GM12872 (cell line): ENCODE results near the gene LSP1.

Experiments used
- TF ChIP-seq, protein P1 (sequence below): IDR thresholded peaks from 3 replicates; pipeline ENCODE4 v1.5.1; 2011; ENCODE audit warnings: low read depth, mild to moderate bottlenecking, low read length, moderate library complexity; ENCODE audit not compliant: insufficient read depth

LSP1 gene

DNA sequence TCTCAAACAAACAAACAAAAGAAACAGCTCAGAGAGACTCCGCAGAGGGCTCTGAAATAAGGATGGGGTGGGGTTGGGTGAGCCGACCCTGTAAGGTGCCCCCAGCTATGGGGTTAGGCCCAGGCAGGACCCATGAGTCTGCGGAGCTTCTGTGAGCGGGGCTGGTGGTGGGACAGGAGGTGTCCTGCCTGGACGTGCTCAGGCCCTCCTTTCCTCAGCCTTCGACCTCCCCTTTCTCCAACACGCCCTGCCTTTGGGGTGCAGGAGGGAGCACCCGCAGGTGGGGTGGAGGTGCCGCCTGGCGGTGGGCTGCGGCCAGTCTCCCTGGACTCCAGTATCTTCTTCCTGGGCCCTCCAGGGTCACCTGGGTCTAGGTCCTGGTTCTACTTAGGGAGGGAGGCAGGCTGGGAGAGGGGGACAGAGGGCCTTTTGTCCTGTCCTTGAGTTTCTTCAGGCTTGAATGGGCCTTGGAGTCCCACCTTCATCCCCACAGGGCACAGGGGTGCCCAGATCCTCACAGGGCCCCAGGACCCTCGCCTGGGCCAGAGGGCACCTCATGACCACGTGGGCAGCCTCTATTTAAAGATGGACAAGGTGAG, 26.6 kb downstream of the LSP1 start:
- TF ChIP-seq, protein P1, sequence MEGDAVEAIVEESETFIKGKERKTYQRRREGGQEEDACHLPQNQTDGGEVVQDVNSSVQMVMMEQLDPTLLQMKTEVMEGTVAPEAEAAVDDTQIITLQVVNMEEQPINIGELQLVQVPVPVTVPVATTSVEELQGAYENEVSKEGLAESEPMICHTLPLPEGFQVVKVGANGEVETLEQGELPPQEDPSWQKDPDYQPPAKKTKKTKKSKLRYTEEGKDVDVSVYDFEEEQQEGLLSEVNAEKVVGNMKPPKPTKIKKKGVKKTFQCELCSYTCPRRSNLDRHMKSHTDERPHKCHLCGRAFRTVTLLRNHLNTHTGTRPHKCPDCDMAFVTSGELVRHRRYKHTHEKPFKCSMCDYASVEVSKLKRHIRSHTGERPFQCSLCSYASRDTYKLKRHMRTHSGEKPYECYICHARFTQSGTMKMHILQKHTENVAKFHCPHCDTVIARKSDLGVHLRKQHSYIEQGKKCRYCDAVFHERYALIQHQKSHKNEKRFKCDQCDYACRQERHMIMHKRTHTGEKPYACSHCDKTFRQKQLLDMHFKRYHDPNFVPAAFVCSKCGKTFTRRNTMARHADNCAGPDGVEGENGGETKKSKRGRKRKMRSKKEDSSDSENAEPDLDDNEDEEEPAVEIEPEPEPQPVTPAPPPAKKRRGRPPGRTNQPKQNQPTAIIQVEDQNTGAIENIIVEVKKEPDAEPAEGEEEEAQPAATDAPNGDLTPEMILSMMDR, result no peak

DNA sequence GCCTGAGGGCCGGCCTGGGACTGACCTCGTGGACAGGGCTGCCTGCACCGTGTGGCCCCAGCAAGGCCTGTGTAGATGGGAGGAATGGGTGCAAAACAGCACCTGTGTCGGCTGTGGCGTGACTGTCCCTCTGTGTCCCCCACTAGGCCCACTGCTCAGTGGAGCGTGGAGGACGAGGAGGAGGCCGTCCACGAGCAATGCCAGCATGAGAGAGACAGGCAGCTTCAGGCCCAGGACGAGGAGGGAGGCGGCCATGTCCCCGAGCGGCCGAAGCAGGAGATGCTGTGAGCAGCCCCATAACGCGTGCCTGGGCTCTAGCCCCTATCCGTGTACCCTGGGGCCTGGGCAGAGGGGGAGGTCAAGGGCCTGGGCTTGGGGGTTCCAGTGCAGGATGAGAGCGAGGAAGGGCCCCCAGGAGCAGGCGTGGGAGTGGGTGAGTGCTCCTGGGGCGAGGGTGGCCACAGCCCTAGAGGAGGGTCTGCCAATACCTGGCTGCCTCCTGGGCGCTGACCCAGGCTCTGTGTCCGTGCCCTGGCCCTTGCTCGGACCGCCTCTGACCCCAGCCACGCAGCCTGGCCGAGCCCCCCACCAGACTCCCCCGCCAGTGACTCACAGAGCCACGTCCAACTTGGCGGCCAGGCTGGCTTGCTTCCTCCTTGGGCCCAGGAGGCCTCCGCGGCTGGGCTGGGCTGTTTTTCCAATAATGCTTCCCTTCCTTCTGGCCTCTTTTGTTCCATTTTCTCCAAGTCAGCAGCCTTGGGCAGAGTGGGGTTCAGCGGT, 27.2 kb downstream of the LSP1 start:
- TF ChIP-seq, protein P1, result no peak

DNA sequence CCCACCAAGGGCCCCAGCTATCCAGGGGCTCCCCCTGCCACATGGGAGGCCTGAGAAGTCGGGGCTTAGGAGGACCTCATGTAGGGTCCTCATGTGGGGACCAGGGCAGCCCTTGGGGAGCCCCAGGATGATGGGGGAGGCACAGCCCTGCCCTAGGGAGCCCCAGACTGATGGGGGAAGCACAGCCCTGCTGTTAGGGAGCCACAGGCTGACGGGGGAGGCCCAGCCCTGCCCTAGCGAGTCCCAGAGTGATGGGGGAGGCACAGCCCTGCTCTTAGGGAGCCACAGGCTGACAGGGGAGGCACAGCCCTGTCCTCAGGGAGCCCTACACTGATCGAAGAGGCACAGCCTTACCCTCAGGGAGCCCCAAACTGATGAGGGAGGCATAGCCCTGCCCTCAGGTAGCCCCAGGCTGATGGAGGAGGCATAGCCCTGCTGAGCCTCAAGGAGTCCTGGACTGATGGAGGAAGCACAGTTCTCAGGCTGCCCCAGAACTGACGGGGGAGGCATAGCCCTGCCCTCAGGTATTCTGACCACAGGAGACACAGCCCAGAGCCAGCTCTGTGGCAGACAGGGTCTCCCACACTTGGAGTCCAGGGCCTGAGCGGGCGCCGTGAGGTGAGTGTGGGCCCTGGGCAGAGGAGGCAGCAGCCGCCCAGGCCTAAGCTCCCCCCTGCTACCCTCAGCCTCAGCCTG, 28.0 kb downstream of the LSP1 start:
- TF ChIP-seq, protein P1, result no peak

DNA sequence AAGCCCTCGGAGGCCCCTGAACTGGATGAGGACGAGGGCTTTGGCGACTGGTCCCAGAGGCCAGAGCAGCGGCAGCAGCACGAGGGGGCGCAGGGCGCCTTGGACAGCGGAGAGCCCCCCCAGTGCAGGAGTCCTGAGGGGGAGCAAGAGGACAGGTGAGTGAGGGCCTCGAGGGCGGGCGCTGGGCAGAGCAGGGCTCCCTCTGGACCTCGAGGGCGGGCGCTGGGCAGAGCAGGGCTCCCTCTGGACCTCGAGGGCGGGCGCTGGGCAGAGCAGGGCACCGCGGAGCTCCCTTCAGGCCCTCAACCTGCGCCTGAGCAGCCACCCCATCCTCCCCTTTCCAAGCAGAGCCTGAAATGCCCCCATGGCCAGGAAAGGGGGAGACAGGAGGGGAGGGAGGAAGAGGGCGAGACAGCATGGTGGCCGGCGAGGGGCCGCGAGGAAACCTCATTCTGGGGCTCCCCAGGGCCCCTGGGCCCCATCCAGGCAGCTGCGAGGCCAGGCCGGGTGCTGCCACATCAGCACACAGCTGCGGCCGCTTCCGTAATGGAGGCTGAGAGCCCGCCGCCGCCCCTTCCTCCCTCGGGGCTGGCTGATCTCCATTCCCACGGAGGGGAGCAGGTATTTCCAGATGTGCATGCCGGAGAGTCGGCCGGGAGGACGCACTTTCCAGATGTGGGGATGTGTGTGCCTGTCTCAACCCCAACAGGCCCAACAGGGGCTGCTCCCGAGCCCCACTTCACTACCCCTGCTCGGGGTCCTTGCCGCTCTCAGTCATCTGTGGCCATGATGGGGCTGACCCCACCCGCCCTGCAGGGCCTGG, 28.8 kb downstream of the LSP1 start:
- TF ChIP-seq, protein P1, result no peak

DNA sequence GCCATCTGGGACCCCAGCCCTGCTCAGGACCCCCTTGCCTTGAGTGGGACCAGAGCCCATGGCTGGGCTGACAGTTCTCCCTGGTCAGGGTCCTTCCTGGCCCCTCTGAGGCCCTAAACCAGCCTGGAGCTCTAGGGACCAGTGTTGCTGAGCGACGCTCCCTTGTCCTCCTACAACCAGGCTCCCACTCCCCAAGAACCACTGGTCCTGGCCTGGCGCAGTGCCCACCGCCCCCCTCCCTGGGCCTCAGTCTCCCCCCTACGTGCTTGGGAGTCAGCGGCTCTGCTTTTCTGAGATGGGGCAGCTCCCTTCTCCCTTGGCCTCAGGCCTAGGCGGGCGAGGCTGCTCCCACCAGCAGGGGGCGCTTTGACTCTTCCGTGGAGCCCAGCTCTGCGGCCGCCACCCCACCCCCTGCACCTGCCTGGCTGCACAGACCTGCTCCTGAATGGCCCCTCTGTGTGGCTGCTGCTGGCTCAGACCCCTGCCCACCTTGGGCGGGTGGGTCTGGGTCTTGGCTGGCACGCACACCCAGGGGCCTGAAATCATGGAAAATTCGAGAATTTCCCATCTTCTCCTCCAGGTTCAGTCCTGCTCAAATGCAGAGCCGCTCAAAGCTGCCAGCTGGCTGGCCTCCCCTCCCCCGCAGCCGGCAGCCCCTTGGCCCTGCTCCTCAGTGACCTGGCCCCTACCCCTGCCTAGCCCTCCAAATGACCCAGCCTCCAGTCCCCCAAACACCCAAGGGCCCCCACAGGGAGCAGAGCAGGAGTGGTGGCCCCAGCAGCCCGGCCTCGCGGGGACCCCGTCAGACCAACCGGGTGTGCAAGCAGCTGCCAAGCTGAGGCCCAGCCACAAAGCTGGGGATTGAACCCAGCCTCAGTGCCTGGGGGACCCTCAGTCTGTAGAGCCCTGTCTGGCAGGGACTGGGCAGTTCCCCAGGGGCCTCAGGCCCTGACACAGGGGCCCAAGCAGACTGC, 29.7 kb downstream of the LSP1 start:
- TF ChIP-seq, protein P1, result peak; percentile 87

DNA sequence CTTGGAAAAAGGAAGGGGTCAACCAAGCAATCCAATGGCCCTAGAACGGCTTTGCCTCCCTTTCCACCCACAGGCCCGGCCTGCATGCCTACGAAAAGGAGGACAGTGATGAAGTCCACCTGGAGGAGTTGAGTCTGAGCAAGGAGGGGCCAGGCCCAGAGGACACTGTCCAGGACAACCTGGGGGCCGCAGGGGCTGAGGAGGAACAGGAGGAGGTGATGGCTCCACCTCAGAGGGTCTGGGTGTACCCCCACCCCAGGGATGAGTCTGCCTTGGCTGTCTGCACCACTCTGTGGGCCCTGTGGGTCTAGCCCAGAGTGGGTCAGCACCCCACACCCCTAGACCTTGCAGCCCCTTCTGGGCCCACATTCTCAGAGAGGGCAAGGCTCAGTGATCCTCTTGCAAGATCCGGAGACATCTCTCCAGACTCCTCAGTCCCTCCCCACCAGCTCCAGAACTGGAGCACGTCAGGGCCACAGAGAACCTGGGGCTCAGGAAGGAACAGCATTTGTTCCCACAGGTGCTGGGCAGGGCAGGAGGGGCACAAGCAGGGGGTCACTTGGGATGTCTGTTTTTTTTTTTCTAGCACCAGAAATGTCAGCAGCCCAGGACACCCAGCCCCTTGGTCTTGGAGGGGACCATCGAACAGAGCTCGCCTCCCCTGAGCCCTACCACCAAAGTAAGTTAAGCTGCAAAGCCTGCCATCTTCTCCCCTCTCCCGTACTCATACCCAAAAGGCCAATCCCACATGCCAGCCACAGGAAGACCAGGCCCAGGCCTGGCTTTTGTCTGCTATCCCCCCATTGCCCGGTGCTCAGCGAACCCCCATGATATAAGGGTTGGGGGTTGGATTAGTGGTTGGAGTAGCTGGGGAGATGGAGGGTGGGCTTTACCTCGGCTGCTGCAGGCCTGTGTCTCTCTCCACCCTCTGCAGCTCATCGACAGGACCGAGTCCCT, 30.7 kb downstream of the LSP1 start:
- TF ChIP-seq, protein P1, result no peak
